ENCODE measurements around the gene MAP1LC3B2.

DNA sequence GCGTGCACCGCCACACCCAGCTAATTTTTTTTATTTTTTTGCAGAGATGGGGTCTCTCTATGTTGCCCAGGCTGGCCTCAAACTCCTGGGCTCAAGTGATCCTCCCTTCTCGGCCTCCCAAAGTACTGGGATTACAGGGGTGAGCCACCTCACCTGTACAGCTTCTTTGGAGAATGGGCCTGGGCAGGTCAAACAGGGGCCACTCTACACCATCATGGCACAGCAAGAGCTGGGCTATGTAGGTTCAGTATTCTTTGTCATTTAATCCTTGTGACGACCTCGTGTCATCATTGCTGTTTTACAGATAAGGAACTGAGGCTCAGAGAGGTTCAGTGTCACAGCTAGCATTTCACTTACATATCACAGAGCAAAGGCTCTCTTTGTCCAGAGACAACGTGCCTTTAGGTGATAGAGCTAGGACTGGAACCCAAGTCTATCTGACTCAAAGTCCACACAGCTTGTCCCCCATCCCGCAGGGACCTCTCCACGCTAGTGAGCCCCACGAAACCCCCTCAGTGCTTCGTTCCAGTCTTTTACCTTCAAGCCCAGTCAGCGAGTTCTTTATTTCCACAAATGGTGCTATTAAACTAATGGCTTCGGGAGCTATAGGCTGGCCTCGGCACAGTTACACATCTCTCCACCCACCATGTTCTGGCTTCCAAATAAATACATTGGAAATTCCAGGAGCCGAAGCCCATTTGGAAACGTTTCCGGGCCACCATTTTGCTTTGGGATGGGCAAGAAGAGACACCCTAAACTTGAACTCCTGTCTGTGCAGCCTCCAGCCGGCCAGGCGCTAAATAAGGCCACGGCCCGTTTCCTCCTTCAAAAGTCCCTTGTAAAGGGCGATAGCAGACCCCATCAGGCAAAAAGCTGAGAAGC lies 660 bp upstream of the MAP1LC3B2 start:
- TF ChIP-seq EZH2 (IDR thresholded peaks at IDR 0.05) (no peak), POLR2AphosphoS5 (IDR thresholded peaks at IDR 0.05; ENCODE audit: borderline replicate concordance, low read depth, low read length) (no peak), FOXP2 (optimal IDR thresholded peaks at IDR 0.05; ENCODE audit: control extremely low read depth, extremely low read length, insufficient read depth) (no peak)
